NB4 (cell line): ENCODE results near the gene KPNB1.

Experiments
- DNase-seq: peaks from one replicate; pipeline ENCODE4 v3.0.0; 2010; ENCODE audit warnings: low read depth
- H3K4me3 ChIP-seq: one replicate; pipeline ENCODE4 v1.5.1; 2011; ENCODE audit warnings: mild to moderate bottlenecking, low read depth, low read length, moderate library complexity
- MAX ChIP-seq: IDR thresholded peaks from 2 replicates; pipeline ENCODE4 v1.6.1; 2011; ENCODE audit warnings: low read depth, low read length
- MYC ChIP-seq: IDR thresholded peaks from 2 replicates; pipeline ENCODE4 v1.6.1; 2011; ENCODE audit warnings: low read depth, low read length
- POLR2A ChIP-seq: IDR thresholded peaks from 2 replicates; pipeline ENCODE4 v1.6.1; 2011; ENCODE audit warnings: mild to moderate bottlenecking; ENCODE audit not compliant: insufficient read length; ENCODE audit errors: extremely low read depth
- TF ChIP-seq, protein P1 (sequence below): IDR thresholded peaks from one replicate; pipeline ENCODE4 v1.5.1; 2012; ENCODE audit warnings: low read depth, low read length

Gene KPNB1

DNA sequence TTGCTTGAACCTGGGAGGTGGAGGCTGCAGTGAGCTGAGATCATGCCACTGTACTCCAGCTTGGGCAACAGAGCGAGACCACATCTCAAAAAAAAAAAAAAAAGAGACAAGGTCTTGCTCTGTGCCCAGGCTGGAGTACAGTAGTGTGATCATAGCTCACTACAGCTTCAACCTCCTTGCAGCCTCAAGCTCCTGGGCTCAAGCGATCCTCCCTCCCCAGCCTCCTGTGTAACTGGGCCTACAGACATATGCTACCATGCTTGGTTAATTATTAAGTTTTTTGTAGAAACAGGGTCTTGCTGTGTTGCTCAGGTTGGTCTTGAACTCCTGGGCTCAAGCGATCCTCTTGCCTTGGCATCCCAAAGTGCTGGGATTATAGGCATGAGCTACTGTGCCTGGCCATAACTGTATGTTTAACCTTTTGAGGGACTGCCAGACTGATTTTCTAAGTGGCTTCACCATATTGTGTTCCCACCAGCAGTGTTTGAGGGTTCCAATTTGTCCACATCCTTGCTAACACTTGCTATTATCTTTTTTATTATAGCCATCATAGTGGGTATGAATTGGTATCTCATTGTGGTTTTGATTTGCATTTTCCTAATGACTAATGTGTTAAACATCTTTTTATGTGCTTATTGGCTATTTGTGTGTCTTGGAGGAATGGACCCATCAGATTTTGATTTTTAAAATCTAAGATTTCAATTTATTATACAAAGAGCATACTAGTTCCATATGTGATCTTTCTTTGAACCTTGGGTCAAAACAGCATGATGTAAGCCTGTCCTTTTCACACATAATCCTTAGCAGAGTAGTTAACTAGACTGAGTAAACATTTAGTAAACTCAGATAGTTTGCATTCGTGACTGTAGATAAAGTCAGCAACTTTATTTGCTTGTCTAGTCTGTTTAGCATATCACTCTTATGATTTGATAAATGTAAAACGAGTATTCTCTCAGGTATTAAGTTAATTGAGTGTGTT, 38.1 kb upstream of the KPNB1 start:
- H3K4me3 ChIP-seq, result no peak overlapping the region
- TF ChIP-seq, protein P1, sequence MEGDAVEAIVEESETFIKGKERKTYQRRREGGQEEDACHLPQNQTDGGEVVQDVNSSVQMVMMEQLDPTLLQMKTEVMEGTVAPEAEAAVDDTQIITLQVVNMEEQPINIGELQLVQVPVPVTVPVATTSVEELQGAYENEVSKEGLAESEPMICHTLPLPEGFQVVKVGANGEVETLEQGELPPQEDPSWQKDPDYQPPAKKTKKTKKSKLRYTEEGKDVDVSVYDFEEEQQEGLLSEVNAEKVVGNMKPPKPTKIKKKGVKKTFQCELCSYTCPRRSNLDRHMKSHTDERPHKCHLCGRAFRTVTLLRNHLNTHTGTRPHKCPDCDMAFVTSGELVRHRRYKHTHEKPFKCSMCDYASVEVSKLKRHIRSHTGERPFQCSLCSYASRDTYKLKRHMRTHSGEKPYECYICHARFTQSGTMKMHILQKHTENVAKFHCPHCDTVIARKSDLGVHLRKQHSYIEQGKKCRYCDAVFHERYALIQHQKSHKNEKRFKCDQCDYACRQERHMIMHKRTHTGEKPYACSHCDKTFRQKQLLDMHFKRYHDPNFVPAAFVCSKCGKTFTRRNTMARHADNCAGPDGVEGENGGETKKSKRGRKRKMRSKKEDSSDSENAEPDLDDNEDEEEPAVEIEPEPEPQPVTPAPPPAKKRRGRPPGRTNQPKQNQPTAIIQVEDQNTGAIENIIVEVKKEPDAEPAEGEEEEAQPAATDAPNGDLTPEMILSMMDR, result no peak
- no peak for TF ChIP-seq POLR2A
- TF ChIP-seq MAX, result no peak
- TF ChIP-seq MYC, result no peak
- DNase-seq, result no peak

GRCh38 chr17:47615766-47616424, 33.8 kb upstream of the KPNB1 start:
- no peak for TF ChIP-seq POLR2A
- TF ChIP-seq, protein P1, result peak; percentile 49
- peak; percentile 64 for DNase-seq
- no peak overlapping the region for H3K4me3 ChIP-seq

GRCh38 chr17:47618410-47618809, 31.3 kb upstream of the KPNB1 start:
- no peak overlapping the region for H3K4me3 ChIP-seq
- TF ChIP-seq, protein P1, result peak; percentile 24
- no peak for TF ChIP-seq MAX
- DNase-seq, result peak; percentile 18

- no peak overlapping the region for H3K4me3 ChIP-seq
- no peak for DNase-seq
- no peak for TF ChIP-seq MAX
- TF ChIP-seq, protein P1, result no peak
- no peak for TF ChIP-seq MYC
- TF ChIP-seq POLR2A, result no peak
These were observed 29.0 kb upstream of the KPNB1 start for GRCh38 chr17:47620503-47621245.

DNA sequence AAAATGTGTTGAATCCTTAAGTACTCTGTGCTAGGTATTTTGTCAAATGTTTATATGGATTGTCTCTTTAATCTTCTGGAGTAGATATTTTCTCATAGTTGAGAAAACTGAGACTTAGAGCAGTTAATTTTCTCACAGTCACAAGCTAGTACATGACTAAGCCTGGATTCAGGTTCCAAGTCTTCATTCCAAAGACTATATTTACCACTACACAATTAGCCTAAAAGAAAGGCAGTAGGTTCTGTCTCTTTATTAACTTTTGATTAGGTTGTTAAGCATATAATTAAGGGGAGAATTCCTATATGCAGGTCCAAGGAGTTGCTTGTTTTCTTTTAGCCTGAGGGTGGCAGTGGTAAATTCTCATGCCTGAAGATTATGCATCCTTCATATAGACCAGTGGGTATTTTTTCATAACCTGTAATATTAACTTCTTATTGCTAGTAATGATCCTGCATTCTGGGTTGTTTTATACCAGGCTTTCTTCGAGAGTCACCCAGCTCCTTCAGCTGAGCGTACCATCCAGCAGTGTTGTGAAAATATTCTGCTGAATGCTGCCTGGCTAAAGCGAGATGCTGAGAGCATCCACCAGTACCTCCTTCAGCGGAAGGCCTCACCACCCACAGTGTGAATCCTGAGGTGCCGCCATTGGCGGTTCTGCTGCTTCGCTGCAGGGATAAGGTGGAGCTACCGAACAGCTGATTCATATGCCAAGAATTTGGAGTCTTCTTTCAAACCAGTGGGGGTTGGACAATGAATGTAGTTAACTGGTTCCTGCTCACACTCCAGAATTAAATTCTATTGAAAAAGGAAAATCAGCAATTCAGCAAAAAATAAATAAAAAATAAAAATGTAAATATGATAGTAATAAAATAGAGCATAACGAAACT, 28.2 kb upstream of the KPNB1 start:
- peak; percentile 11 for DNase-seq
- H3K4me3 ChIP-seq, result no peak overlapping the region
- TF ChIP-seq POLR2A (no peak), MAX (no peak), MYC (no peak)
- TF ChIP-seq, protein P1, result no peak
